PC-9 (cell line): ENCODE data around the gene ADAMTSL1. TPM values are rescaled to one million over a fixed set of nuclear protein-coding genes. Genes with fewer than 3 reads are reported as not detected.

Source experiments
- BruUV-seq: library from RNA; stranded (reverse); fragments of 400-500 nt; replicated peaks from 2 replicates; lab custom pipeline; 2021; lab: Mats Ljungman, UMichigan
- CTCF ChIA-PET: fragments of 300-600 bp; sonication (Branson Sonifier 250); formaldehyde crosslinking; loops from one replicate; lab custom pipeline; 2022; ENCODE audit warnings: antibody characterized with exemption; lab: Charles Lee
- POLR2A ChIA-PET: fragments of 300-600 bp; sonication (Branson Sonifier 250); formaldehyde crosslinking; loops from one replicate; lab custom pipeline; 2022; ENCODE audit warnings: antibody characterized with exemption; ENCODE audit not compliant: unreplicated experiment; lab: Charles Lee
- DNase-seq, 2 experiments: peaks; one replicate each; pipeline versions ENCODE4 v3.0.0 to v3.0.0-alpha.2; 2015 to 2022; ENCODE audit warnings: mixed read lengths in 1 of 2
- H2AFZ ChIP-seq: fragments of 200-600 bp; sonication (generic); 2 replicates; pipeline ENCODE4 v1.8.1; 2017; ENCODE audit warnings: antibody characterized with exemption
- H3F3A ChIP-seq: fragments of 200-600 bp; sonication (generic); 2 replicates; pipeline ENCODE4 v1.8.1; 2017; ENCODE audit warnings: antibody characterized with exemption, mild to moderate bottlenecking, low read depth; ENCODE audit not compliant: insufficient read depth
- H3K27ac ChIP-seq: fragments of 200-600 bp; sonication (generic); 2 replicates; pipeline ENCODE4 v1.6.1; 2016; ENCODE audit warnings: mixed run types
- H3K27me3 ChIP-seq: fragments of 200-600 bp; sonication (generic); 2 replicates; pipeline ENCODE4 v1.6.1; 2016; ENCODE audit warnings: low read depth, mixed run types; ENCODE audit not compliant: insufficient read depth
- H3K36me3 ChIP-seq: fragments of 200-600 bp; sonication (generic); 2 replicates; pipeline ENCODE4 v1.6.1; 2016; ENCODE audit warnings: low read depth, mixed run types
- H3K4me1 ChIP-seq: fragments of 200-600 bp; sonication (generic); replicated peaks from 2 replicates; pipeline ENCODE4 v1.6.1; 2016; ENCODE audit warnings: mixed run types; ENCODE audit not compliant: insufficient read depth
- H3K4me2 ChIP-seq: fragments of 200-600 bp; sonication (generic); 2 replicates; pipeline ENCODE4 v1.6.1; 2017; ENCODE audit warnings: mixed run types
- H3K4me3 ChIP-seq: fragments of 200-600 bp; sonication (generic); 2 replicates; pipeline ENCODE4 v1.6.1; 2016; ENCODE audit warnings: mixed run types
- H3K79me2 ChIP-seq: fragments of 200-600 bp; sonication (generic); 2 replicates; pipeline ENCODE4 v1.6.1; 2017; ENCODE audit warnings: low read depth, mixed run types
- H3K9me2 ChIP-seq: fragments of 200-600 bp; sonication (generic); 2 replicates; pipeline ENCODE4 v1.8.1; 2017; ENCODE audit warnings: mild to moderate bottlenecking; ENCODE audit not compliant: insufficient read depth
- H3K9me3 ChIP-seq: fragments of 200-600 bp; sonication (generic); 2 replicates; pipeline ENCODE4 v1.8.1; 2016; ENCODE audit warnings: low read depth; ENCODE audit not compliant: insufficient read depth
- H4K20me1 ChIP-seq: fragments of 200-600 bp; sonication (generic); 2 replicates; pipeline ENCODE4 v1.8.1; 2017; ENCODE audit not compliant: insufficient read depth
- CTCF ChIP-seq: fragments of 200-600 bp; sonication (generic); conservative IDR thresholded peaks from 2 replicates; pipeline ENCODE4 v1.6.1; 2017; ENCODE audit warnings: mixed run types, antibody characterized with exemption, mild to moderate bottlenecking, moderate library complexity
- EZH2 ChIP-seq: fragments of 200-600 bp; sonication (generic); IDR thresholded peaks from 2 replicates; pipeline ENCODE4 v1.8.0; 2017; ENCODE audit warnings: antibody characterized with exemption, low read depth
- intact Hi-C: fragments of 100-400 bp; cut with micrococcal nuclease; formaldehyde crosslinking; loops from one replicate; pipeline ENCODE4 v1.10.0; 2022; ENCODE audit not compliant: unreplicated experiment
- total RNA-seq: library from RNA; stranded (reverse); gene quantifications from 2 replicates; pipeline ENCODE4 v1.2.3, GENCODE V29; 2021

ADAMTSL1 gene
- total RNA-seq, 1 experiment from 2014 or later = not detected

- POLR2A ChIA-PET = no interaction called here
- H3K79me2 ChIP-seq = no peaks in the 10 kb centered on the region
- H3K36me3 ChIP-seq = no peaks in the 10 kb centered on the region
- TF ChIP-seq CTCF (no peak), EZH2 (no peak)
- CTCF ChIA-PET = no interaction called here
- no peak overlapping the region for H3K27ac ChIP-seq
- no peak overlapping the region for H2AFZ ChIP-seq
- H3K27me3 ChIP-seq = no peaks in the 10 kb centered on the region
- H3K4me2 ChIP-seq = no peak overlapping the region
- no peaks in the 10 kb centered on the region for H3K9me2 ChIP-seq
- no peaks in the 10 kb centered on the region for H3F3A ChIP-seq
- DNase-seq = no peak
- no peak overlapping the region for H3K4me3 ChIP-seq
- H3K4me1 ChIP-seq = no peaks in the 10 kb centered on the region
- BruUV-seq = no TSS peak
- intact Hi-C loops = no loop called here
- no peaks in the 10 kb centered on the region for H4K20me1 ChIP-seq
- H3K9me3 ChIP-seq = no peaks in the 10 kb centered on the region
These were observed 219.0 kb downstream of the ADAMTSL1 start for GRCh38 chr9:18692962-18693361.

DNA sequence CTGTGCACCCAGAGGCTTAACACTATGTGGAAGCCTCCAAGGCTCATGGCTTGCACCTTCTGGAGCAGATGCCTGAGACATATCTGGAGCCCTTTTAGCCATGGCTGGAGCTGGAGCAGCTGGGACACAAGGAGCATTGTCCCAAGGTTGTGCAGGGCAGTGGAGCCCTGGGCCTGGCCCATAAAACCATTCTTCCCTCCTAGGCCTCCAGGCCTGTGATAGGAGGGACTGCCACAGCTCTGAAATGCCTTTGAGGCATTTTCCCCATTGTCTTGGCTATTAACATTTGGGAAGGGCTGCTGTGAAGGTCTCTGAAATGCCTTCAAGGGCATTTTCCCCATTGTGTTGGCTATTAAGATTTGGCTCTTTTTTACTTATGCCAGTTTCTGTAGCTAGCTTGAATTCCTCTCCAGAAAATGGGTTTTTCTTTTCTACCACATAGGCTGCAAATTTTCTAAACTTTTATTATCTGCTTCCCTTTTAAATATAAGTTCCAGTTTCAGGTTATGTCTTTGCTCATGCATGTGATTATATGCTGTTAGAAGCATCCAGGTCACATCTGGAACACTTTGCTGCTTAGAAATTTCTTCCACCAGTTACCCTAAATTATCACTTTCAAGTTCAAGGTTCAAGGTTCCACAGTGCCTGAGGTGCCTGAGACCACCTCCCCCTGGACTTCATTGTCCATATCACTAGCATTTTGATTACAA lies 221.2 kb downstream of the ADAMTSL1 start:
- Histone ChIP-seq H3K4me2 (no peak overlapping the region), H3F3A (no peaks in the 10 kb centered on the region), H4K20me1 (no peaks in the 10 kb centered on the region), H3K79me2 (no peaks in the 10 kb centered on the region), H3K4me1 (no peaks in the 10 kb centered on the region), H3K9me3 (no peaks in the 10 kb centered on the region), H3K27ac (no peak overlapping the region), H3K9me2 (no peaks in the 10 kb centered on the region), H3K4me3 (no peak overlapping the region), H2AFZ (no peak overlapping the region), H3K27me3 (no peaks in the 10 kb centered on the region), H3K36me3 (no peaks in the 10 kb centered on the region)
- TF ChIP-seq CTCF = no peak
- TF ChIP-seq EZH2 = no peak
- CTCF ChIA-PET = no interaction called here
- intact Hi-C loops = no loop called here
- BruUV-seq = no TSS peak
- POLR2A ChIA-PET = no interaction called here
- DNase-seq = no peak

- TF ChIP-seq EZH2 (no peak), CTCF (no peak)
- ChIA-PET POLR2A (no interaction called here), CTCF (no interaction called here)
- no peak overlapping the region for H3K27ac ChIP-seq
- no peaks in the 10 kb centered on the region for H3K79me2 ChIP-seq
- H3K4me3 ChIP-seq = no peak overlapping the region
- intact Hi-C loops = no loop called here
- no peaks in the 10 kb centered on the region for H3K4me1 ChIP-seq
- H4K20me1 ChIP-seq = no peaks in the 10 kb centered on the region
- H3K9me3 ChIP-seq = no peaks in the 10 kb centered on the region
- DNase-seq = no peak
- no peak overlapping the region for H3K4me2 ChIP-seq
- no peaks in the 10 kb centered on the region for H3F3A ChIP-seq
- H3K36me3 ChIP-seq = no peaks in the 10 kb centered on the region
- H3K27me3 ChIP-seq = no peaks in the 10 kb centered on the region
- no peak overlapping the region for H2AFZ ChIP-seq
- no peaks in the 10 kb centered on the region for H3K9me2 ChIP-seq
- BruUV-seq = no TSS peak
These were observed 225.0 kb downstream of the ADAMTSL1 start for GRCh38 chr9:18698992-18699391.
